Caco-2 (cell line): ENCODE measurements around the gene PIAS1. TPM values are rescaled to one million over a fixed set of nuclear protein-coding genes. Genes with fewer than 3 reads are reported as not detected.

Experiments used
- BruUV-seq: library from RNA; stranded (reverse); fragments of 400-500 nt; replicated peaks from 2 replicates; lab custom pipeline; 2021; lab: Mats Ljungman, UMichigan
- CTCF ChIA-PET: fragments of 300-600 bp; sonication (Branson Sonifier 250); formaldehyde crosslinking; loops from one replicate; lab custom pipeline; 2022; ENCODE audit warnings: antibody characterized with exemption; lab: Charles Lee
- POLR2A ChIA-PET: fragments of 300-600 bp; sonication (Branson Sonifier 250); formaldehyde crosslinking; loops from one replicate; lab custom pipeline; 2022; ENCODE audit warnings: antibody characterized with exemption; lab: Charles Lee
- DNase-seq, 2 experiments: peaks; one replicate each; pipeline versions ENCODE4 v3.0.0 to v3.0.0-alpha.2; 2020 to 2022
- H3K27me3 ChIP-seq: replicated peaks from 2 replicates; pipeline ENCODE4 v1.6.0; 2011; ENCODE audit warnings: low read length; ENCODE audit not compliant: control insufficient read depth, insufficient read depth
- H3K36me3 ChIP-seq: 2 replicates; pipeline ENCODE4 v1.5.1; 2011; ENCODE audit warnings: low read length; ENCODE audit not compliant: control insufficient read depth, insufficient read depth
- H3K4me1 ChIP-seq: fragments of 250-450 bp; sonication (Bioruptor Pico); 2 replicates; pipeline ENCODE4 v1.5.1; 2020; ENCODE audit warnings: mild to moderate bottlenecking
- H3K4me3 ChIP-seq: 2 replicates; pipeline ENCODE4 v1.5.1; 2011; ENCODE audit warnings: low read depth, mild to moderate bottlenecking, control low read depth, low read length
- H3K9me3 ChIP-seq: fragments of 250-450 bp; sonication (Bioruptor Pico); 2 replicates; pipeline ENCODE4 v1.5.1; 2020; ENCODE audit warnings: mild to moderate bottlenecking, moderate library complexity
- H3K27ac Mint-ChIP-seq: one replicate; pipeline ENCODE4 v1.8.0; 2022; ENCODE audit warnings: mixed read lengths; ENCODE audit not compliant: unreplicated experiment
- H3K27me3 Mint-ChIP-seq: one replicate; pipeline ENCODE4 v1.8.0; 2022; ENCODE audit warnings: mixed read lengths; ENCODE audit not compliant: insufficient read depth, unreplicated experiment
- H3K36me3 Mint-ChIP-seq: one replicate; pipeline ENCODE4 v1.8.0; 2022; ENCODE audit warnings: mild to moderate bottlenecking, mixed read lengths; ENCODE audit not compliant: insufficient read depth, unreplicated experiment
- H3K4me1 Mint-ChIP-seq: one replicate; pipeline ENCODE4 v1.8.0; 2022; ENCODE audit warnings: low read depth, mixed read lengths; ENCODE audit not compliant: unreplicated experiment
- H3K4me3 Mint-ChIP-seq: one replicate; pipeline ENCODE4 v1.8.0; 2022; ENCODE audit warnings: mild to moderate bottlenecking, moderate library complexity, mixed read lengths; ENCODE audit not compliant: unreplicated experiment
- H3K9me3 Mint-ChIP-seq: one replicate; pipeline ENCODE4 v1.8.0; 2022; ENCODE audit warnings: mixed read lengths; ENCODE audit not compliant: unreplicated experiment
- intact Hi-C: fragments of 100-400 bp; cut with micrococcal nuclease; formaldehyde crosslinking; loops from one replicate; pipeline ENCODE4 v1.10.0; 2022; ENCODE audit not compliant: unreplicated experiment
- total RNA-seq: library from RNA; stranded (reverse); gene quantifications from 2 replicates; pipeline ENCODE4 v1.2.3, GENCODE V29; 2022
- TF ChIP-seq, protein P1 (sequence below), 2 experiments: fragments of 200-600 bp in 1 of 2; IDR thresholded peaks; 1 replicate in 1 of 2; 2 replicates in 1 of 2; pipeline versions ENCODE4 v1.5.1 to v1.8.0; 2011 to 2022; ENCODE audit warnings: antibody characterized with exemption in 1 of 2, control low read depth in 1 of 2, inconsistent platforms in 1 of 2, low read depth in 1 of 2, low read length in 1 of 2, mild to moderate bottlenecking in 1 of 2, moderate library complexity in 1 of 2; ENCODE audit not compliant: insufficient read depth in 1 of 2, severe bottlenecking in 1 of 2, unreplicated experiment in 1 of 2

Gene PIAS1
- total RNA-seq, 1 experiment from 2014 or later: 48.0 TPM

DNA sequence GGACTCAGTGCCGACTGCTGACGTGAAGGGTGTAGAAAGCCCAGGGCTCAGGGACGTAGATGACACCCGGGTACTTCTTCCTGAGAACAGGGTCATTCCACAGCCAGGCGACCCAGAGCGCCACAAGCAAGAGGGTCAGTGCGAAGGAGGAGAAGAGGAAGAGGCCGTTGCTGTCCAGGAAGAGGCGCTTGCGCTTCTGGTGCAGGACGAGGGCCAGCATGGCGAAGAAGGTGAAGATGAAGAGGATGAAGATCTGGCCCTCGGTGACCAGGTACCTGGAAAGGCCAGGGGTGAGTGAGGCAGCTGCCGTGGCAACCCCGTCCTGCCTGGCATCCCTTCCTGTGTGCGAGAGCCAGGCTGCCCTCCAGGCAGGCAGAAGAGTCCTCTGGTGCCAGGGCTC is 154.0 kb downstream of the PIAS1 start:
- Histone ChIP-seq H3K27me3 (no peaks in the 10 kb centered on the region), H3K4me3 (no peak overlapping the region), H3K4me1 (peaks cover 21% of the 10 kb centered on the region), H3K9me3 (no peaks in the 10 kb centered on the region), H3K36me3 (no peaks in the 10 kb centered on the region)
- ChIA-PET POLR2A (interaction anchor here (0.7 kb wide), 1 partner anchor 57 kb away, joined by 3 read pairs; no protein-coding TSS in a partner anchor), CTCF (no interaction called here)
- intact Hi-C loops: no loop called here
- Mint-ChIP-seq H3K4me1 (no peaks in the 10 kb centered on the region), H3K27me3 (no peaks in the 10 kb centered on the region), H3K4me3 (no peak overlapping the region), H3K27ac (no peak overlapping the region), H3K36me3 (peaks cover 16% of the 10 kb centered on the region), H3K9me3 (no peaks in the 10 kb centered on the region)
- TF ChIP-seq, protein P1, sequence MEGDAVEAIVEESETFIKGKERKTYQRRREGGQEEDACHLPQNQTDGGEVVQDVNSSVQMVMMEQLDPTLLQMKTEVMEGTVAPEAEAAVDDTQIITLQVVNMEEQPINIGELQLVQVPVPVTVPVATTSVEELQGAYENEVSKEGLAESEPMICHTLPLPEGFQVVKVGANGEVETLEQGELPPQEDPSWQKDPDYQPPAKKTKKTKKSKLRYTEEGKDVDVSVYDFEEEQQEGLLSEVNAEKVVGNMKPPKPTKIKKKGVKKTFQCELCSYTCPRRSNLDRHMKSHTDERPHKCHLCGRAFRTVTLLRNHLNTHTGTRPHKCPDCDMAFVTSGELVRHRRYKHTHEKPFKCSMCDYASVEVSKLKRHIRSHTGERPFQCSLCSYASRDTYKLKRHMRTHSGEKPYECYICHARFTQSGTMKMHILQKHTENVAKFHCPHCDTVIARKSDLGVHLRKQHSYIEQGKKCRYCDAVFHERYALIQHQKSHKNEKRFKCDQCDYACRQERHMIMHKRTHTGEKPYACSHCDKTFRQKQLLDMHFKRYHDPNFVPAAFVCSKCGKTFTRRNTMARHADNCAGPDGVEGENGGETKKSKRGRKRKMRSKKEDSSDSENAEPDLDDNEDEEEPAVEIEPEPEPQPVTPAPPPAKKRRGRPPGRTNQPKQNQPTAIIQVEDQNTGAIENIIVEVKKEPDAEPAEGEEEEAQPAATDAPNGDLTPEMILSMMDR (IDR thresholded peaks at IDR 0.05; ENCODE audit: insufficient read depth in 1 of 2, low read depth in 1 of 2, low read length in 1 of 2, severe bottlenecking in 1 of 2, unreplicated experiment in 1 of 2): no peak
- BruUV-seq: no TSS peak
- DNase-seq: no peak

DNA sequence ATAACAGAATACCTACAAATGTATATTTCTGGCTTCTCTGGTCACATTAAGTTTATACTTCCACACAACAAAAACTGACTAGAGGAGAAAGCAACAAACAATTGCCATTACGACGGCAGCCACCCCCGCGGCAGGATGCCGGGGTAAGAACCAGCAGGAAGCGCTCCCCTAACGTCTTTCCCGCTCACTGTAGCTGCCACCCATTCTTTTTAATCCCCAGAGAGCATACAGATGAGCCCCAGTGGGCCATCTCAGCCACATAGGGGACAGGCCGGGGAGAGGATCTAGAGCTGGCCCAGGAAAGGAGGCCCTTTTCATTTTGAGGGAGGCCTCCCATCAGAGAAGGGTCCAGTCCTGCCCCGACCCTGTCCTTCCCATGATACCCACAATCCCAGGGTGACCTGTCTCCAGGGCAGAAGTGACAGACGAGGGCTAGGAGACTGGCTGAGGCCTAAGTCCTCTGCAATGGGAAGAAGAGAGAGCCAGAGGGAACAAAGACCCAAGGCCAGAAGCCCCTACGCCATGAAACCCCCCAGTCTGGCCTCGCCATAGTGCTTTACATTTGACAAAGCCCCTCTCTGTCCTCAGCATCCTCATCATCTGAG is 154.6 kb downstream of the PIAS1 start:
- intact Hi-C loops: no loop called here
- peaks cover 21% of the 10 kb centered on the region for H3K36me3 Mint-ChIP-seq
- H3K27ac Mint-ChIP-seq: no peak overlapping the region
- Histone ChIP-seq H3K9me3 (no peaks in the 10 kb centered on the region), H3K4me1 (peaks cover 21% of the 10 kb centered on the region), H3K27me3 (no peaks in the 10 kb centered on the region), H3K4me3 (no peak overlapping the region), H3K36me3 (no peaks in the 10 kb centered on the region)
- H3K4me1 Mint-ChIP-seq: no peaks in the 10 kb centered on the region
- no peak for DNase-seq
- H3K4me3 Mint-ChIP-seq: no peak overlapping the region
- TF ChIP-seq, protein P1 (IDR thresholded peaks at IDR 0.05; ENCODE audit: insufficient read depth in 1 of 2, low read depth in 1 of 2, low read length in 1 of 2, severe bottlenecking in 1 of 2, unreplicated experiment in 1 of 2): no peak
- H3K9me3 Mint-ChIP-seq: no peaks in the 10 kb centered on the region
- CTCF ChIA-PET: no interaction called here
- BruUV-seq: no TSS peak
- POLR2A ChIA-PET: interaction anchor here (0.7 kb wide), 1 partner anchor 56 kb away, joined by 3 read pairs; no protein-coding TSS in a partner anchor
- H3K27me3 Mint-ChIP-seq: no peaks in the 10 kb centered on the region

- Histone ChIP-seq H3K4me1 (peaks cover 20% of the 10 kb centered on the region), H3K9me3 (no peaks in the 10 kb centered on the region), H3K27me3 (no peaks in the 10 kb centered on the region), H3K36me3 (no peaks in the 10 kb centered on the region), H3K4me3 (no peak overlapping the region)
- intact Hi-C loops: no loop called here
- CTCF ChIA-PET: no interaction called here
- Mint-ChIP-seq H3K27me3 (no peaks in the 10 kb centered on the region), H3K36me3 (peaks cover 23% of the 10 kb centered on the region), H3K27ac (no peak overlapping the region), H3K9me3 (no peaks in the 10 kb centered on the region), H3K4me1 (no peaks in the 10 kb centered on the region), H3K4me3 (no peak overlapping the region)
- DNase-seq: no peak
- POLR2A ChIA-PET: no interaction called here
- no TSS peak for BruUV-seq
- TF ChIP-seq, protein P1 (IDR thresholded peaks at IDR 0.05; ENCODE audit: insufficient read depth in 1 of 2, low read depth in 1 of 2, low read length in 1 of 2, severe bottlenecking in 1 of 2, unreplicated experiment in 1 of 2): no peak
These were observed 155.2 kb downstream of the PIAS1 start for GRCh38 chr15:68209272-68209671.
